ENCODE data around the gene NDUFA8. TPM values are rescaled to one million over a fixed set of nuclear protein-coding genes. Genes with fewer than 3 reads are reported as not detected.
A peak's percentile ranks its signal among the peaks of the same experiment; 100 is the strongest.

NDUFA8 gene
- total RNA-seq, 1 donor from 2014 or later = 45.2 TPM

DNA sequence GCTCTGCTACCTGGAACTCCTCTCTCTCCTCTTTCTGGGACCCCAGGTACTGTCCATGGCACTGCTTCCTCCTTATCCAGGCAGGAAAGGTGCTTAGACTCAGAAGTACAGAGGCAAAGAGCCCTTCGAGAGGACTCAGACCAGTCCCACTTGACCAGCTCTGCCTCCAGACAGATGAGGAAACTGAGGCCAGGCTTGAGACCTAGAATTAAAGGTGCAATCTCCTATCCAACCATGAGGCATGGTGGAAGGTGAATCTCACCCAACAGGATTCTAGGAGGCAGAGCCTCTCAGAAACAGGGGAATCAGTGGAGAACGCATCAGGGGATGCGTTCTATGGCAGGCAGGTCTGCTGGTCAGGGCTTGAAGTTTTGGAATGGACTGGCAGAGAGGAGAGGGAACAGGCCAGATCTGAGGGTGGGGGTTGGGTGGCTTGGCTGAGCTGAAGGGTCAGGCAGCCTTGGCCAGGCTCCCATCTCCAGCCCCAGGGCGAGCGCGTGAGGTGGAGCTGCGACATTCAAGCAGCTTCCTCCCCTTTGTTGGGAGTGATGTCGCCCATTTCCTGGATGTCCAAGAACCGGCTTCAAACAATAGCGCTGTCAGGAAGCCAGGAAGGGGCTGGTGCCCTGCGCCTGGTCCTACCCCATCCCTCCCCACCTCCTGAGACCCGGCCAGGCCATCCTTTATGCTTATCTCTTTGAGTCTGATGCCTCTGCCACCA is 26.2 kb downstream of the NDUFA8 start:
- Mint-ChIP-seq H3K27ac (ENCODE audit: unreplicated experiment) (peak overlapping the region; percentile 78), H3K4me1 (ENCODE audit: unreplicated experiment) (peaks cover 31% of the 10 kb centered on the region), H3K9me3 (ENCODE audit: unreplicated experiment) (no peaks in the 10 kb centered on the region), H3K27me3 (ENCODE audit: unreplicated experiment) (peaks cover 11% of the 10 kb centered on the region), H3K36me3 (ENCODE audit: low read depth, unreplicated experiment) (peaks cover 3% of the 10 kb centered on the region), H3K4me3 (ENCODE audit: unreplicated experiment) (peak overlapping the region; percentile 21)
- TF ChIP-seq, protein P1, sequence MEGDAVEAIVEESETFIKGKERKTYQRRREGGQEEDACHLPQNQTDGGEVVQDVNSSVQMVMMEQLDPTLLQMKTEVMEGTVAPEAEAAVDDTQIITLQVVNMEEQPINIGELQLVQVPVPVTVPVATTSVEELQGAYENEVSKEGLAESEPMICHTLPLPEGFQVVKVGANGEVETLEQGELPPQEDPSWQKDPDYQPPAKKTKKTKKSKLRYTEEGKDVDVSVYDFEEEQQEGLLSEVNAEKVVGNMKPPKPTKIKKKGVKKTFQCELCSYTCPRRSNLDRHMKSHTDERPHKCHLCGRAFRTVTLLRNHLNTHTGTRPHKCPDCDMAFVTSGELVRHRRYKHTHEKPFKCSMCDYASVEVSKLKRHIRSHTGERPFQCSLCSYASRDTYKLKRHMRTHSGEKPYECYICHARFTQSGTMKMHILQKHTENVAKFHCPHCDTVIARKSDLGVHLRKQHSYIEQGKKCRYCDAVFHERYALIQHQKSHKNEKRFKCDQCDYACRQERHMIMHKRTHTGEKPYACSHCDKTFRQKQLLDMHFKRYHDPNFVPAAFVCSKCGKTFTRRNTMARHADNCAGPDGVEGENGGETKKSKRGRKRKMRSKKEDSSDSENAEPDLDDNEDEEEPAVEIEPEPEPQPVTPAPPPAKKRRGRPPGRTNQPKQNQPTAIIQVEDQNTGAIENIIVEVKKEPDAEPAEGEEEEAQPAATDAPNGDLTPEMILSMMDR (IDR thresholded peaks at IDR 0.05; ENCODE audit: unreplicated experiment) = no peak
- peak; percentile 34 for DNase-seq (ENCODE audit: low spot score)

DNA sequence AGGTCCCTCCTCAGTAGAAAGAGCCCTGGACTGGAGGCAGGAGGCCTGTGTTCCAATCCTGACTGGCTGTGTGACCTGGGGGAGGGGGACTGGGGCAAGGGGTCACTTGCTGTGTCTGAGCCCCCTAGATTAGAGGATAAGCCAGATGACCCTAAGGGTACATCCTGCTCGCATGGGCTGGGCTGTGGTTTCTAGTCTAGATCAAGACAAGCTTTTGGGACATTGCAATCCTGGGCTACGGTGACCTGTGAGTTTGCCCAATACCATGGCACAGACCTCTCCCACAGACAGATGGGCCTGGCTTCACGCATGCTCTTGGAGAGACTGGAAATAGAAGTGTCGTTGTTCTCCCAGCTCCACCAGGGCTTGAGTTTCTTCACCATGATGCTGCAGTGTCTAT is 27.0 kb downstream of the NDUFA8 start:
- no peak for DNase-seq (ENCODE audit: low spot score)
- no peak overlapping the region for H3K4me3 Mint-ChIP-seq (ENCODE audit: unreplicated experiment)
- H3K9me3 Mint-ChIP-seq (ENCODE audit: unreplicated experiment) = no peaks in the 10 kb centered on the region
- TF ChIP-seq, protein P1 (IDR thresholded peaks at IDR 0.05; ENCODE audit: unreplicated experiment) = no peak
- peaks cover 11% of the 10 kb centered on the region for H3K27me3 Mint-ChIP-seq (ENCODE audit: unreplicated experiment)
- peaks cover 3% of the 10 kb centered on the region for H3K36me3 Mint-ChIP-seq (ENCODE audit: low read depth, unreplicated experiment)
- H3K4me1 Mint-ChIP-seq (ENCODE audit: unreplicated experiment) = peaks cover 30% of the 10 kb centered on the region
- H3K27ac Mint-ChIP-seq (ENCODE audit: unreplicated experiment) = peak overlapping the region; percentile 61

DNA sequence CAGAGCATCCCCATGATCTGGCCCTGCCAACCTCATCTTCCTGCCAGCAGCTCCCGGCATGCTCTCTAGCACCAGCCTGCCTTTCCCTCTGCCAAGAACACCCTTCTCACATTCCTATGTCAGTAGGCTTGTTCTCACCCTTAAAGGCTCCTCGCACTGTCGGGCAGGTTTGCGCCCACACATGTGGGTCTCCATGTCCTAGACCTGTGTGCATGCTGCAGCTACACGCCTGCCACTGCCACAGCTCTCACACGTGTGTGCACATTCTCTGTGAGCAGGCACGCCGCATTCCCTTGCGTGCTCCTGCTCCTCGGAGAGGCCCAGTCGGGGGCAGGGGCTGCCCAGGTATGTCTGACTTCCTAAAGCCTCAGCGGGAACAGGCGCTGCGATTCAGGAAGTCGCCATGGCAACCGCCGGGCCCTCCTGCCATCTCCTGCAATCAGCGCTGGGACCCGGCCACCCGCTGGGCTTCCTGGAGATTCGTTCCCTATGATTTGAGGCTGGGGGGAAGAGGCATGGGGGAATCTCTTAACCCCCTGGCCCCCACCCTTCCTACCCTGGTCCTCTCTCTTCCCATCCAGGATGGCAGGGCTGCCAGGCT is 28.1 kb downstream of the NDUFA8 start:
- Mint-ChIP-seq H3K36me3 (ENCODE audit: low read depth, unreplicated experiment) (no peaks in the 10 kb centered on the region), H3K4me3 (ENCODE audit: unreplicated experiment) (no peak overlapping the region), H3K9me3 (ENCODE audit: unreplicated experiment) (no peaks in the 10 kb centered on the region), H3K27me3 (ENCODE audit: unreplicated experiment) (peaks cover 14% of the 10 kb centered on the region), H3K27ac (ENCODE audit: unreplicated experiment) (no peak overlapping the region), H3K4me1 (ENCODE audit: unreplicated experiment) (peaks cover 33% of the 10 kb centered on the region)
- TF ChIP-seq, protein P1 (IDR thresholded peaks at IDR 0.05; ENCODE audit: unreplicated experiment) = no peak
- peak; percentile 62 for DNase-seq (ENCODE audit: low spot score)

GRCh38 chr9:122130837-122131236 is 28.7 kb downstream of the NDUFA8 start:
- Mint-ChIP-seq H3K9me3 (ENCODE audit: unreplicated experiment) (no peaks in the 10 kb centered on the region), H3K27me3 (ENCODE audit: unreplicated experiment) (peaks cover 21% of the 10 kb centered on the region), H3K4me3 (ENCODE audit: unreplicated experiment) (no peak overlapping the region), H3K27ac (ENCODE audit: unreplicated experiment) (peak overlapping the region; percentile 9), H3K4me1 (ENCODE audit: unreplicated experiment) (peaks cover 39% of the 10 kb centered on the region), H3K36me3 (ENCODE audit: low read depth, unreplicated experiment) (no peaks in the 10 kb centered on the region)
- DNase-seq (ENCODE audit: low spot score) = no peak
- TF ChIP-seq, protein P1 (IDR thresholded peaks at IDR 0.05; ENCODE audit: unreplicated experiment) = no peak

DNA sequence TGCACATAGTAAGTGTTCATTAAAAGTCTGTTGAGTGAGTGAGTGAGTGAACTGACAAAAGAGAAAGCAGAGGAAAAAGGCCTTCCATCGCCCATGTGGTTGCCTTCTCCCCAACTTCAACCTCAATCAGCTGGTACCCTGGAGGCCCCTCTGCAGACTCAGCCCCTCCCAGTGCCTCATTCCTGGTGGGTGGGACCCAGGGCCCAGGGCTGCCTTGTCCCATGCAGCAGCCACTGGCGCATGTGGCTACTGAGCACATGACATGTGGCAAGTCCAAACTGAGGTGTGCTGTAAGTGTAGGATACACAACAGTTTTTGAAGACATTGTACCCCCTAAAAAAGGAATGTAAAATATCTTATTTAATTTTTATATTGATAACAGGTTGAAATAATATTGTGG is 29.6 kb downstream of the NDUFA8 start:
- Mint-ChIP-seq H3K4me3 (ENCODE audit: unreplicated experiment) (no peak overlapping the region), H3K36me3 (ENCODE audit: low read depth, unreplicated experiment) (no peaks in the 10 kb centered on the region), H3K9me3 (ENCODE audit: unreplicated experiment) (no peaks in the 10 kb centered on the region), H3K27me3 (ENCODE audit: unreplicated experiment) (peaks cover 27% of the 10 kb centered on the region), H3K4me1 (ENCODE audit: unreplicated experiment) (peaks cover 43% of the 10 kb centered on the region), H3K27ac (ENCODE audit: unreplicated experiment) (no peak overlapping the region)
- DNase-seq (ENCODE audit: low spot score) = no peak
- TF ChIP-seq, protein P1 (IDR thresholded peaks at IDR 0.05; ENCODE audit: unreplicated experiment) = no peak

All from endothelial cell (in vitro differentiated cells).